ENCODE measurements around the gene CIAO2B.
A peak's percentile ranks its signal among the peaks of the same experiment; 100 is the strongest.
"Not testable (repeated sequence)": the region's sequence is repeated elsewhere in the genome, so short reads cannot be mapped to it uniquely, and the experiment has no call there.

CIAO2B gene

DNA sequence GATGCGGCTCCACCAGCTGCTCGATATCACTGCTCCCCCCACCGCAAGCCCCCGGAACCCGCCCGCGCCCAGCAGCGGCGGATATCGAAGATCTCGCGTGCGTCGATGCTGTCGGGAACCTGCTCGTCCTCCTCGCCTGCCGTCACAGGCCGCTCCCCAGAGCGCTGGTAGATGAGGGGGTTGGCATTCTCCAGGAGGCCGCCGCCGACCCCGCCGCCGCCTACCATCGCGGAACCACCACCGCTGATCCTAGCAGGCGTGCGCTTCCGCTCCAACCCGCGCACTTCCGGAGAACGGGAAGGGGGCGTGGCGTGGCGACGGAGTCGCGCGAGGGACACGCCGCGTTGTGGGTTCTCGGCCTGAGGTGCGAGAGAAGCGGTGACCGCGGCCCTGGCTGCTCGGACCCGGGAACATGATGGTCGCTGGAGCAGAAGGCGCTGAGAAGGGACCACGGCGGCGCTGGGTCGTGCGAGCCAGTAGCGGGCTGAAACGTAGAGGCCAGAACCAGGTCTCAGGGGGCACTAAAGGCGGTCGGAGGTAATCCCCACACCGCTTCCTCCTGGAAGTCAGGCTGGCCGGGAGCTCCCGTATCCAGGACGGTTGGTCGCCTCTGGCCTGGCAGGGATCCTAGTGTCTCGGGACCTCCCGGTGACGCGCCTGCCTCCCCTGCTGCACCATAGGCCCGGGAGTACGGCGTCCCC lies at the start of gene CIAO2B:
TSS of gene CIAO2B (minus strand) at position 265 of the 701 bp plus-strand sequence. CDS start at position 227, 38 bp downstream.
- peak; percentile 73 for DNase-seq

DNA sequence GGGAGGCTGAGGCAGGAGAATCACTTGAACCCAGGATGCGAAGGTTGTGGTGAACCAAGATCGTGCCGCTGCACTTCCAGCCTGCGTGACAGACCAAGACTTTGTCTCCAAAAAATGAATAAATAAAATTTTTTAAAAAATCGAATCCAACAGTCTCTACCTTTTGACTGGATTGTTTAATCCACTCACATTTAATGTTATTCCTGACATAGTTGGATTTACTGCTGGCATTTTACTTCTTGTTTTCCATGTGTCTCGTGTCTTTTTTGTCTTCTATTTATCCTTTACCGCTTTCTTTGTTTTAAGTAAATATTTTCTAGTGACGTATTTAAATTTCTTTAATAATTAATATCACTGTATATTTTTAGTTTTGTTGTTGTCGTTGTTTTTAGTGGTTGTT lies 48.8 kb upstream of the CIAO2B start:
- no peak for DNase-seq

DNA sequence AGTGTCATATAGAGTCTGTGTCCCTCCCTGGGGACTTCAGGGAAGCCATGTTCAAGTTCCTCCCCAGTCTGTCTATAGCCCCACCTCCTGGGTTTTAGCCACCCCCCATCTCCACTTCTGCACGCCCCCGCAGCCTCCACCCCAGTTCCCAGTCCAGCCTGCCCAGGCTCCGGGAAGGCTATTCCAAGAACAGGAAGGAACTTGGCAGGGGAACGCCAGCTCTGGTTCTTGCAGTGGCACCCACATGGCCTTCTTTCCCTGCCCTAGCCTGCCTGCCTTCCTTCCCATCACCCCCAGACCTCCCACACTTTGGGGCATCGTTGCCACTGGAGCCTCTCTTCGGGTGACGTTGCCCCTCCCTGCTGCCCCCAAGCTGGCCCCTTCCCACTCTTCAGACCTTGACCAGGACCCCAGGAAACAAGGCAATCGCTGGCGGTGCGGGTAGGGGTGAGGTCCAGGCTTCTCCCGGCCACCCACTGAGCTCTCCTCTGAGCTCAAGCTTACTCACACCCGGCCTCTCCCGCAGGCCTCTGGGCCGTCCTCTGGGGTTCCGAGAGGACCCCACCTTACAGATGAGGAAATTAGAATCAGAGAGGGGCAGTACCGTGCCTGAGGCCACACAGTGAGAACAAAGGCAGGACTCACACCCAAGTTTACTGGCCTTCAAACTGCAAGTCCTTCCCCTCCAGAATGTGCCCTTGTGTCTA lies 45.0 kb upstream of the CIAO2B start:
- no peak for DNase-seq

DNA sequence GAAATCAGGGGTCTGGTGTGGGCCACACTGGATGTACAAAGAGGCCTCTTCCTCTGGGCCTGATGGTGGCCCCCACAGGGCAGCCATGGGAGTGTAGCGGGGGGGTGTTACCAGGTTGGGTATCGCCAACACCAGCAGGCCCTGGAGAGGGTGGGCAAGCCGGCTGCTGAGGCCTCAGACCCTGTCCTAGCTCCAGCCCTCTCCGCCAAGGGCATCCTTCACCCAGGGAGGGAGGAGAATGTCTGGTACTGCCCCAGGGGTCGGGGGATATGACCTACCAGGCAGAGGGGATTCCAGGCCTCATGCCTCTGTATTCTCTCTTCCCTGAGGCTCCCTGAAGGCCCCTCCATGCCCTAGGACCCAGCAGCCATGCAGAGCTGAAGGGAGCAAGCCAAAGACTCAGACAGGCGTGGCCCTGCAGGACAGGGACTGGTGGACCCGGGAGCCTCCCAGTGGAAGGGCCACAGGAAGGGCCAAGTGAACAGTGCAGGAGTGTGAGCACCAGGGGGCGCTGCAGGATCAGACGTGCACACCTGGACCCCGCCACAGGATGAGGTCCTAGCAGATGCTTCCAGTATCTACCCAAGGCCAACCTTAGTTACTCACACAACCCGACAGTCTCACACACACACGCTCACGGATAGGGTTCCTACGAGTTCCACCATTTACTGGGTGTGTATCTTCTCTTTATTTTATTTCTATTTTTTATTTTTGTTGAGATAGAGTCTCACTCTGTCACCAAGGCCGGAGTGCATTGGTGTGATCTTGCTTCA lies 43.3 kb upstream of the CIAO2B start:
- peak; percentile 68 for DNase-seq

DNA sequence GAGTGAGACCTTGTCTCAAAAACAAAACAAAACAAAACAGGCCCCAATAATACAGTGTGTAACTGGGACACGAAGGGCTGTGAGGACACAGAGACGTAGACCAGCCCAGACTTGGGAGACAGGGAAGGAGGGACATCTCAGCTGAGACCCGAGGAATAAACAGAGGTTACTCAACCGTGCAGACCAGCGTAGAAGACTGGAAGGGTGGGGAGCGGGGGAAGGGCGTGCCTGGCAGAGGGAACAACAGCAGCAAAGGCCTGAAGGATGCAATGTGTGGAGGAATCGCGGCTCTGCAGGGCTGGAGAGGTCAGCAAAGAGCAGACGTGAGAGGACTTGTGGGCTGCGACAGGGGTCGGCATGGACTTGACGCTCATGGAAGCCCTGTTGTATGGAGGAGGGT lies 42.5 kb upstream of the CIAO2B start:
- DNase-seq, result no peak

DNA sequence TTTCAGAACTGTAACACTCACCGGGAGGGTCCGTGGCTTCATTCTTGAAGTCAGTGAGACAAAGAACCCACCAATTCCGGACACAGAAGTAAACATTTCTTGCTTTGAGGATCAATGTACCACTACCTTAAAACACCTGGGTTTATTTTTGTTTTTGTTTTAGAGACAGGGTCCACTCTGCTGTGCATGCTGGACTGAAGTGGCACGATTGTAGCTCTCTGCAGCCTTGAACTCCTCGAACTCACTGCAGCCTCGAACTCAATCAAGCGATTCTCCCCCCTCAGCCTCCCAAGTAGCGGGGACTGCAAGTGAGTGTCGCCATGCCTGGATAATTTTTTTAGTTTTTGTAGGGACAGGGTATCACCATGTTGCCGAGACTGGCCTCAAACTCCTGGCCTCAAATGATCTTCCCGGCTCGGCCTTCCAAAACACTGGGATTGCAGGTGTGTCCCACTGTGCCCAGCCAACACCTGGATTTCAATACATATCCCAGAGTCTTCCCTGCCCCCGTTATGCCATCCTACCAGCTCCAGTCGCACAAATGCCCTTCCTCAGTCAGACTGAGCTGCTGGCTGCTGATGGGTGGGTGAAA lies 41.2 kb upstream of the CIAO2B start:
- no peak for DNase-seq

DNA sequence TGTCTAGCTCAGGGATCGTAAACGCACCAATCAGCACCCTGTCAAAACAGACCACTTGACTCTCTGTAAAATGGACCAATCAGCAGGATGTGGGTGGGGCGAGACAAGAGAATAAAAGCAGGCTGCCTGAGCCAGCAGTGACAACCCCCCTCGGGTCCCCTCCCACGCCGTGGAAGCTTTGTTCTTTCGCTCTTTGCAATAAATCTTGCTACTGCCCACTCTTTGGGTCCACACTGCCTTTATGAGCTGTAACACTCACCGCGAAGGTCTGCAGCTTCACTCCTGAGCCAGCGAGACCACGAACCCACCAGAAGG lies 40.7 kb upstream of the CIAO2B start:
- peak; percentile 23 for DNase-seq

DNA sequence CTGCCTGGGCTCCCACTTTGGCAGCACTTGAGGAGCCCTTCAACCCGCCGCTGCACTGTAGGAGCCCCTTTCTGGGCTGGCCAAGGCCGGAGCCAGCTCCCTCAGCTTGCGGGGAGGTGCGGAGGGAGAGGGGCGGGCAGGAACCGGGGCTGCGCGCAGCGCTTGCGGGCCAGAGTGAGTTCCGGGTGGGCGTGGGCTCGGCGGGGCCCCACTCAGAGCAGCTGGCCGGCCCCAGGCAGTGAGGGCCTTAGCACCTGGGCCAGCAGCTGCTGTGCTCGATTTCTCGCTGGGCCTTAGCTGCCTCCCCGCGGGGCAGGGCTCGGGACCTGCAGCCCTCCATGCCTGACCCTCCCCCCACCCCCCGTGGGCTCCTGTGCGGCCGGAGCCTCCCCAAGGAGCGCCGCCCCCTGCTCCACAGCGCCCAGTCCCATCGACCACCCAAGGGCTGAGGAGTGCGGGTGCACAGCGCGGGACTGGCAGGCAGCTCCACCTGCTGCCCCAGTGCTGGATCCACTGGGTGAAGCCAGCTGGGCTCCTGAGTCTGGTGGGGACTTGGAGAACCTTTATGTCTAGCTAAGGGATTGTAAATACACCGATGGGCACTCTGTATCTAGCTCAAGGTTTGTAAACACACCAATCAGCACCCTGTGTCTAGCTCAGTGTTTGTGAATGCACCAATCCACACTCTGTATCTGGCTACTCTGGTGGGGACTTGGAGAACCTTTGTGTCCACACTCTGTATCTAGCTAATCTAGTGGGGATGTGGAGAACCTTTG lies 40.1 kb upstream of the CIAO2B start:
- peak; percentile 13 for DNase-seq

DNA sequence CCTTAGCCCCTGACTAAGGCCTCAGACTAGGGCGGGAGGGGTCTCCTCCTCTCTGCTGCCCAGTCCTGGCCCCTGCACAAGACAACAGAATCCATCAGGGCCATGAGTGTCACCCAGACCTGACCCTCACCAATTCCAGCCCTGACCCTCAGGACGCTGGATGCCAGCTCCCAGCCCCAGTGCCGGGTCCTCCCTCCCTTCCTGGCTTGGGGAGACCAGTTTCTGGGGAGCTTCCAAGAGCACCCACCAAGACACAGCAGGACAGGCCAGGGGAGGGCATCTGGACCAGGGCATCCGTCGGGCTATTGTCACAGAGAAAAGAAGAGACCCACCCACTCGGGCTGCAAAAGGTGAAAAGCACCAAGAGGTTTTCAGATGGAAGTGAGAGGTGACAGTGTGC lies 39.5 kb upstream of the CIAO2B start:
- DNase-seq, result no peak

DNA sequence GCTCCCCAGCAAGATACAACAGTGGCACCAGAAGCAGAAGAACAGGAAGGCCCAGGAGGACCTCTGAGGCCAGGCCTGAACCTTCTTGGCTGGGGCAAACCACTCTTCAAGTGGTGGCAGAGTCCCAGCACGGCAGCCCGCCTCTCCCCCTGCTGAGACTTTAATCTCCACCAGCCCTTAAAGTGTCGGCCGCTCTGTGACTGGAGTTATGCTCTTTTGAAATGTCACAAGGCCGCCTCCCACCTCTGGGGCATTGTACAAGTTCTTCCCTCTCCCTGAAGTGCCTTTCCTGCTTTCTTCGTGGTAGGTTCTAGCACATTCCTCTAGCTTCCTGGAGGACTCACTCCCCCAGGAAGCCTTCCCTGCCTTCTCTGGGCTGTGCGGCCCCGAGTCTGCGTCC lies 38.8 kb upstream of the CIAO2B start:
- no peak for DNase-seq

DNA sequence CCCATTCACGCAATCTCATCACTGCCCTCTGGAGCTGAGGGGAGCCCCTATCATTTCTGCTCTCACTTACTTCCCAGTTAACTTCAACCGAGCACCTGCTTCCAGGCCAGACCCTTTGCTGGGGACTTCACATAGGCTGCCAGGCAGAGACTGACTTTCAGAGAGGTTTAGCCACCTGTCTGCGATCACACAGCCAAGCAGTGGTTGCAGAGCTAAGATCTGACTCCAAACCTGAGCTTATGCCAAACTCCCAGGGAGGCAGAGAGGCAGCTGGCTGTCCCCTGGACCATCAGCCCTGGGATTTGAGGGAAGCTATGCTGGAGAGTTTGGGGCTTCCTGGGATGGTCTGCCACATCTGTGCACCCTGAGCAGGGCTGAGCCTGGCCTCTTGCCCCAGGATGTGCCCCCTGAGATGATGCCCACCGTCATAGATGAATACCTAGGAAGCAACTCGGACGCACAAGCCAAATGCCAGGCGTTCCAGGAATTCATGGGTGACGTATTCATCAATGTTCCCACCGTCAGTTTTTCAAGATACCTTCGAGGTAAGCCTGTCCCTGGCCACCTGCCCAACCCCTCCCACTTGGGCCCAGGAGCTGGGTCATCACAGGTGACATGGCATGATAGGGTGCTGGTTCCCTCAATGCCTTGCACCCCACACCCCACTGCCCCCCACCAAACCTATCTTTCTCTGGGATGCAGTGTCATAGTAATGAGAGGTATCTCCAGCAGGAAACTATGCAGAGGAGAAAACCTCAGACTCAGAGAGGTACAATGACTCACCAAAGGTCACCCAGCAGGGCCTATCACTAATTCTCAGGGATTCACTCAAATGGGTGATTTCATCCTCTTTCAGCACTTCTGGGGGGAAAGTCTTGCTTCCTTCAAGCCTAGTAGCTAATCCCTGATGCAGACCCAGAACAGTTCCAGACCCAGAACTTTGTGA lies 36.8 kb upstream of the CIAO2B start:
- DNase-seq, result no peak

DNA sequence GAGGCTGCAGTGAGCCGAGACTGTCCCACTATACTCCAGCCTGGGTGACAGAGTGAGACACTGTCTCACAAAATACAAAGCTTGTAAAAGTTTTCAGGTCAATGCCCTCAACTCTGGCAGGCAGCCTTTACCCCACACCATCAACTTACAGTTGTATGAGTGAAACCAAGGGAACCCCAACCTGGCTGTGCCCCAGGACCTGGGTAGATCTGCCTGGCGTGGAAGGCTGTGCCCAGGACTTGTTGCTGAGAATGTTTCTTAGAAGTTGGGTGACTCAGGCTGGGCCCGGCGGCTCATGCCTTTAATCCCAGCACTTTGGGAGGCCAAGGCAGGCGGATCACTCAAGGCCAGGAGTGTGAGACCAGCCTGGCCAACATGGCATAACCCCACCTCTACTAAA lies 34.6 kb upstream of the CIAO2B start:
- DNase-seq, result no peak

DNA sequence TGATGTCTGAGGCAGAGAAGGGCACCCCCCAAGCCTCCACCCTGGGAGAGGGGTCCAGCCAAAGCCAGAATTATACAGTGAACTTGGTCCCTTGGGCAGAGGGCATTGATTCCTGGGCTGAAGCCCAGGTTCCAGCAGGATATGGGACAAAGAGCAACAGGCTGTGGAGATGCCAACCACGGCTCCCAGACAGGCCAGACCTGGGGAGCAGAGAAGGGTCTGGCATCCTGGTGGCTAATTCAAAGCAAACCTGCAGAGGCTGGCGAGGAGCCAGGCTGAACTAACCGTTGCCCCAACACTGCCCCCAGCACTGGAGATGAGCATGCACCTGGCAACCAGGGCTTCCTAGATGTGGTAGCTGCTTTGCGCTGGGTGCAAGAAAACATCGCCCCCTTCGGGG lies 29.8 kb upstream of the CIAO2B start:
- no peak for DNase-seq

DNA sequence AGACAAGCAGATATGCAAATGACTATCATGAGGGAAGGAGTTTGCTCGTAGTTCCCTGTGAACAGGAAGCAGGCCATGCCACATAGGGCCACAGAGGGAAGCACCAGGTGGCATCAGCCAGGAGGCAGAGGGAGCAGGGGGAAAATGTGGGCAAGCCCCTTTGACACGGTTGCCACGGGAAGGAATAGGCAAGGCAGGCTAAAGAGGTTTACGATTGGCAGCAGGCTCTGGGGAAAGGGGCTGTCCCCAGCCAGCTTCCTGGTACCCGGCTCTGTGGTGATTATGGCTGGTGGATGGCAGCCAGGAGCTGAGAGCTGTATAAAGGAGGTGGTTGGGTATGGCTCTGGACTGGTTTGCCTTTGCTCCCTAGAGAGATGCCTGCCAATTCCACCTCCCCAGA lies 27.7 kb upstream of the CIAO2B start:
- DNase-seq, result no peak

DNA sequence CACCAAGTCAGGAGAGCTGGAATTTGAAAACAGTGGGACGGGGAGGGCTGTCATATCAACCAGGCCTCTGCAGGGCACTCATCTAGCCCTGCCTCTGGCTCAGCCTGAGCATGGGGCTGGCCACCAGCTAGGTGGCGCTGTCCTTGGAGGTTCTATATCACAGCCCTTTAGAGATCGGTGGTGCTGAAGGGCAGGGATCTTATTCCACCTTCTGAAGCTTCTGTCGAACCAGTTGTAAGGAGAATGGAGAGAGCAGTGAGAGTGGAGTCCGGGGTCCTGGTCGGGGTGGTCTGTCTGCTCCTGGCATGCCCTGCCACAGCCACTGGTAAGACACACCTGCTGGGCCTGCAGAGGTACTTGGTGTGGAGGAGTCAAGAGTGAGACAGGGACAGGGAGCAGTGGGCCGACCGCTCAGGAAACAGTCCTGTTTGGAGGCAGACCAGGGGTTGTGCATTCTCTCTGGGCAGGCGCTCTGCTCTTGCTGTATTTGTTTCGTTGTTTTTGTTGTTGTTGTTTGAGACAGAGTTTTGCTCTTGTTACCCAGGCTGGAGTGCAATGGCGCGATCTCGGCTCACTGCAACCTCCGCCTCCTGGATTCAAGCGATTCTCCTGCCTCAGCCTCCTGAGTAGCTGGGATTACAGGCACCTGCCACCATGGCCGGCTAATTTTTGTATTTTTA lies 27.0 kb upstream of the CIAO2B start, which contains the start of gene CES3:
TSS of gene CES3 (plus strand) at position 202 of the 680 bp plus-strand sequence. CDS start at position 244, 42 bp downstream.
- peak; percentile 65 for DNase-seq

DNA sequence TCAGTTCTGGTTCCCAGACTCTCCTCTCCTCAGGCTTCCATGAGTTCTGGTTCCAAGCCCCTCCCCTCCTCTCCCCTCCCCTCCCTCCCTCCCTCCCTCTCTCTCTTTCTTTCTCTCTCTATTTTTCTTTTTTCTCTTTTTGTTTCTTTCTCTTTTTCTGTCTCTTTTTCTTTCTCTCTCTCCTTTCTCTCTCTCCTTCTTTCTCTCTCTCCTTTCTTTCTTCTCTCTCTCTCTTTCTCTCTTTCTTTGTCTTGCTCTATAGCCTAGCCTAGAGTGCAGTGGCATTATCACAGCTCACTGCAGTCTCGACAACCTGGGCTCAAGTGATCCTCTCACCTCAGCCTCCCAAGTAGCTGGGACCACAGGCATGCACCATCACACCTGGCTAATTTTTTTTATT lies 26.1 kb upstream of the CIAO2B start:
- DNase-seq, result no peak

DNA sequence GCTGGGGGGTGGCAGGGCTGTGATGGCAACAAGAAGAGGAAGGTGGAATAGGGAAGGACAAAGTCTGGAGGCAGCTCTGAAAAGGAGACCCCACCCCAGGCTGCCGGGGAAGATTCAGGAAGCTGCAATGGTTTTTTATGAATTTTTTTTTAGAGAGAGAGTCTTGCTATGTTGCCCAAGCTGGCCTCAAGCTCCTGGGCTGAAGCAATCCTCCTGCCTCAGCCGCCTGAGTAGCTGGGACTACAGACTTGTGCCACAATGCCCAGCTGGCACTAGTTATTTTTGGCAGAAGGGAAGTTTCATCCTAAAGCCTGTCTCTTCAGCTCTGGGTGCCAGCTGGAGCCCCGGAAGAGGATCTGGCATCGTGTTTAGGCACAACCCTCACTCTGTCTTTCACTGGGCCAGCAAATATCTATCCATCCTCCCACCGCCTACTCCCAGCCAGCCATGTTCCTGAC lies 25.5 kb upstream of the CIAO2B start:
- DNase-seq, result no peak

DNA sequence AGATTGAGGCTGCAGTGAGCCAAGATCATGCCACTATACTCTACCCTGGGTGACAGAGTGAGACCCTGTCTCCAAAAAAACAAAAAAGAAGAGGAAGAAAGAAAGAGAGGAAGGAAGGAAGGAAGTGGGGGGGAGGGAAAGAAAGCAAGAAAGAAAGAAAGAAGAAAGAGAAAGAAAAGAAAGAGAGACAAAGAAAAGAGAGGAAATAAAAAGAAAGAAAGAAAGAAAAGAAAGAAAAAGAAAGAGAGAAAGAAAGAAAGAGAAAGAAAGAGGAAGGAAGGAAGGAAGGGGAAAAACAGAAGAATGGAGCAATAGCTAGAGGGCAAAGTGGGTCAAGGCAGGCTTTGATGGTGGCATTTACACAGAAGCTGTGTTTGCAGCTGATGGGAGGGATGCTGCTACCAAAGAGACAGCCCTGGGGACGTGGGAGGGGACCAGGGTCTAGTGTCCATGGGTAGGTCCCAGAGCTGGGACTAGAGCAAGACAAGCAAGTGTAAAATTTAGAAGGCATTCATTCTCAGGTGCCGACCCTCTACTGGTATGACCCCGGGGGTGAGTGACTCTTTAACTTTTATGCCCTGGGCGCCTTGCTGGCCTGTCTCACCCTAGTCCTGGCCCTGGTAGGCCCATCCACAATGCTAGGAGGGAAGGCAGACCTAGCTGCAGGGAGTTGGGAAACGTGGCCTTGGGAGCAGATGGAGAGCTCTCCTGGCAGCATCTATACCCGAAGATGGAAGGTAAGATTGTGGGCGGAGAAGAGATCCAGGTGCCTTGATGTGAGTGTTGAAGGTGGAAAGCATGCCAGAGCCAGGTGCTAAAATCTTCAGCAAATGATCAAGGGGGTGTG lies 24.9 kb upstream of the CIAO2B start:
- no peak for DNase-seq

DNA sequence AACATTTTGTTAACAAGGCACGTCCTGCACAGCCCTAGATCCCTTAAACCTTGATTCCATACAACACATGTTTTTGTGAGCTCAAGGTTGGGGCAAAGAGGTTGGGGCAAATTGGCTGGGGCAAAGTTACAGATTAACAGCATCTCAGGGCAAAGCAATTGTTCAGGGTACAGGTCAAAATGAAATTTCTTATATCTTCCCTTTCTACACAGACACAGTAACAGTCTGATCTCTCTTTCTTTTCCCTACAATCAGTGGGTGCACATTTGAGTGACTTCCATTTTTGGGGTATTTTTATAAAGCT lies 21.9 kb upstream of the CIAO2B start:
- DNase-seq, result not testable (repeated sequence)
